DLD1 (cell line): Measurements from ENCODE around the gene LMAN1.

Experiments
- in situ Hi-C: cut with HindIII; loops from 2 replicates; pipeline ENCODE4 v1.10.0; 2017; ENCODE audit warnings: low sequenced_read_pairs

LMAN1 gene

DNA sequence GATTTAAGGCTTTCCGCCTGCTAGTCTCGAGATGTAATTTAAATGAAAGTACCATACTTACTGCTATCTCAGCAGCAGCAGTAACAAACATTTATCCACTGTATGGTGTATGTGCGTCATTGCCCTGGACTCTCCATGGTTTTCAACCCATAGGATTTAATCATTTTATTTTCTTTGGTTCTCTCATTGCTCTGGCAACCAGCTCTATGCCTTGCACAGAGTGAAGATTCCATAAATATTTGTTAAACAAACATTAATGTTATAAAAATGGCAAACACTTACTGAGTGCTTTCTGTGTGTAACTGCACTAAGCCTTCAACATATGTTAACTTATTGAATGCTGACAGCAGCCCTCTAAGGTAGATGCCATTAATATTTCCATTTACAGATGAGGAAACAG is 1.3 kb upstream of the LMAN1 start:
- in situ Hi-C loops, result no loop called here

DNA sequence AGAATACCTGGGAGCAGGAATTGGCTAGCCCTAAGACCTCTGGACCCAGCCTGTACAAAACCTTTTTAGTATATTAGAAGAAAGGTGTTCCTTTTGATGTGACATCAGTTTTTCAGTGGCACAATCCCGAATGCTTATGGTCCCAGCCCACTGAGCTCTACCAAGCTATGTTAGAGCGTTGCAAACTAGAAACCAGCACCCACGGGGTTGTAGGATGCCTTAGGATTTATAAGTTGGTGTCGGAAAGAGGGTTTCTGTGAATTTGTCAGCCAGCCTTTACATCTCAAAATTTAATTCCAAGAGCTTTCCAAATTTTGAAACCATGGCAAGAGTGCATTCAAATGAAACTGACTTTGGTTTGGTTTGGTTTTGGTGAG is 499 bp upstream of the LMAN1 start:
- in situ Hi-C loops, result no loop called here

DNA sequence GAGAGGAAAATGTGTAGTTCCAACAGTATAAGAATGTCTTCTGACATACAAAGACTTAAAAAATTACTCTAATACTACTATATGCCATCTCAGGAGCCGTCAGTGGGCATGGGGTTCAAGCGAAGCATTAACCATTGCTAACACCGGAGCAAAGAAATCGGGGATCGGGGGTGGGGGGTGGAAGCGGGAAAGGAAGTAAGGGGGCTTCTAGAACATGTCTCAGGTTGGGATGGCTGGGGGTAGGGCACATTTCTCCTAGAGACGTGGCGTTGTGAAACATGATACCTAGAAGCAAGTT is 702 bp downstream of the LMAN1 start:
- in situ Hi-C loops, result no loop called here

DNA sequence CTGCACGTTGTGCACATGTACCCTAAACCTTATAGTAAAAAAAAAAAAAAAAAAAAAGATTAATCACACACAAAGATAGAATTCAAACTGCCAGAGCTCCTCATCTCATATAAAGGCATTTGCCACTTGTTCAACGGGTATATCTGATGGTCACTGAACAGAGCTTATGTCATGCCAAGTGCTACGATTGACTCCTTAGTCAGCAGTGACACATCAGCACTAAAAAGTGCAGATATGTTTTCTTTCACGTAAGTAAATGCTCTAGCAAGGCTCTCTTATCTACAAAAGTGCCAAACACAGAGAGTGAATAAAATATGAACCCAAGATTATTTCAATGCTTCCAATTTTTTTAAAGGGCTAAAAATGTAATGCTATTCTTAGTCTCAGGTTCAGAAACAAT is 1.1 kb downstream of the LMAN1 start:
- in situ Hi-C loops, result no loop called here

DNA sequence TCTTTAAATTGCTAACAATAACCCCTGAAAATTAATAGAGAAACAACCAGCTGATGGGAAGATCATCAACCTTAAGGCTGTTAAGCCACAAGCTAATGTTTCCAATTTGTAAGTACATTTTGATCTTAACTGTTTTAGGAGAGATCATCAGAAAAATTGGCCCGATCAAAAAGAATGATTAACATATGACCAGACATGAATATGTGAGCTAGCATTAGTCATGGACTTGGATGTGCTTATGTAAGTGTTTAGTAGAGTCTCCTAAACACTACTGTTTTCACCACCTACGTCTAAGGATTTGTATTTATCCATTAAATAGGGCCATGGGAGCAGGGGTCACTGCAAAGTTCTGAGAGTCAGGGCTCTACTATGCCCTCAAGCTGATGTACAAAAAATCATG is 4.3 kb downstream of the LMAN1 start:
- in situ Hi-C loops, result no loop called here

DNA sequence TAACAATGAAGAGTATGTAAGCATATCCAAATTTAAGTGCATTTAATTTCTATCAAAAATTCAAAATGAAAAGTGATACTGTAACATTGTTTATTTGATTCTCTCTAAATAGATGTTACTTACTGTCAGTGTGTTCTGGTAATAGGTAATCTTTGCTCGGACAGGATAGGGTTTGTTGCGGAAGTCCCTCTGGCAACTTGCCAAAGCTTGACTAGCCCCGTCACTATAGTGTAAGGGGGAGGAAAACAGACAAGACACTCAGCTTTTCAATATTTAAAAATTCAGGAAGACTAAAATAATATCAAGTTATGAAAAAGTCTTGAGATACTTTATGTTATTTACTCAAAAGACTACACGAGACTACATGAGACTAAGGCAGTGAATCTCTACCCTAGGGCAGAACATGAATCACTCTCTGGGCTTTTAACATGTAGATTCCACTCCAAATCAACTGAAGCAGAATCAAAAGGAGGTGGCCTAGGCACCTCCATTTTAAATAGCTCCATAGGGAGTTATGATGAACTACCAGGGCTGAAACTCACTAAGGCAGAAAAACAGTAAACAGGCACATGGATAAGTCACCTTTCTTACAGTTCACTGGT is 5.9 kb downstream of the LMAN1 start:
- in situ Hi-C loops, result no loop called here

DNA sequence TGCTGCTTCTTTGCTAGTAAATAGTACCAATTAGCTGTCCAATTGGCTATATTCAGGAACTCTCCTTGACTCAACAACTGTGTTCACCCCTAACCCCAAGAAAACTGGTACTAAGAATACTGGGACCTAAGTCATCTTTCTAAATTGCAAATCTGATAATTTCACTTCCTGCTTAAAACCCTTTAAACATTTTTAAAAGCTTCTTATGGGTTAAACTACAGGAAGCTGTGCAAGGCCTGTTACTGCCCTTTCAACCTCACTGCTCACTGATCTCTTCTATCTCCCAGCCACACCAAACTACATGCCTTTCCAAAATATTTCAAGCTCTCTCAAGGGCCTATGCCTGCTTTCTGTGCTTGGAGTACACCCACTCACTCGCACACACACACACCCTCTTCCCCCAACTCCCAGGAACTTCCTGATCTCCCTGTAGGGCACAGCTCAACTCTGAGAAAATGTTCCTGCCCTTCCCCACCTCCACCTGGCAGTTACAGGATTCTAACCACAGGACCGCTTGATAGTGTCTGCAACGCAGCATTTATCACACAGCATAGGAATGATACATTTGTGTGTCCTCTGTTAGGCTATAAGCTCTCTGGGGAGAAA is 6.7 kb downstream of the LMAN1 start:
- in situ Hi-C loops, result no loop called here

DNA sequence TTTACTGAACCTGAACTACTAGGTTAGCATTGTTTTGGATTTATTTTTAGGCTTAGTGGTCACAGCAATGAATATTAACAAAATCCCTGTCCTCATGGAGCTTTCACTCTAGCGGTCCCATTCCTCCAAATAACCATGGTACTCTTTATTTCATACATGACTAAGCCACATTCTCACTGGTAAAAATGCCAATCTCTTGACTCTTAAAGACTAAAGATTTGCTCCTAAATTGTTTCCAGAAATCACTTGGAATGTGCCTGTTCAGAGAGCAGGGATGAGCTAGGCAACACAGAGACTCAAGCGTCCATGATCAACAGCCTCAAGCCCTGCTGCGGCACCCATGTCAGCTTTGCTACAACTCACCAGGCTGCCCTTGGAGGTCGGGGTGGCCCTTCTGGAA is 13.5 kb downstream of the LMAN1 start:
- in situ Hi-C loops, result no loop called here

DNA sequence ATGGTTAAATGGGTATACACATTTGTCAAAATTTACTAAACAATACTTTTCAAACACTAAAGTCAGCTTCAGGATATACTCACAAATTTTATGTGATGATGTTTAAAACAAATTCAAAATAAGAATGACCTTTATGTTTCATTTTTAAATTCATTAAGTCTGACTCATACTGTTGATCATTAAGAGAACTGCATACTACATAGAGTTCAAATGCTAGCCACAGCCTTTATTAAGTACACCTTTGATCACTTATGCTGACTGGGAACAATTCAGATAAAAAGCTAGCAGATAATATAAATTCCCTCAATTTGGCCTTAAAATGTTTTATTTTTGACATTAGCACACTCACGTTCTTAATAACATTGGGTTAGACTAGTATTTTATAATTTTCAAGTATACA is 14.1 kb downstream of the LMAN1 start:
- in situ Hi-C loops, result no loop called here

DNA sequence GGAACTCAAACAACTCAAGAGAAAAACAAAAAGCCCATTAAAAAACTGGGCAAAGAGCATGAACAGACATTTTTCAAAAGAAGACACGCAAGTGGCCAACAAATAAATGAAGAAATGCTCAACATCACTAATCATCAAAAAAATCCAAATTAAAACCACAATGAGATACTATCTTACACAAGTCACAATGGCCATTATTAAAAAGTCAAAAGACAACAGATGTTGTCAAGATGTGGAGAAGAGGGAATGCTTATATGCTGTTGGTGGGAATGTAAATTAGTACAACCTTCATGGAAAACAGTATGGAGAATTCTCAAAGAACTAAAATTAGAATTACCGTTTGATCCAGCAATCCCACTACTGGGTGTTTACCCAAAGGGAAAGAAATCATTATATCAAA is 15.1 kb downstream of the LMAN1 start:
- in situ Hi-C loops, result no loop called here

DNA sequence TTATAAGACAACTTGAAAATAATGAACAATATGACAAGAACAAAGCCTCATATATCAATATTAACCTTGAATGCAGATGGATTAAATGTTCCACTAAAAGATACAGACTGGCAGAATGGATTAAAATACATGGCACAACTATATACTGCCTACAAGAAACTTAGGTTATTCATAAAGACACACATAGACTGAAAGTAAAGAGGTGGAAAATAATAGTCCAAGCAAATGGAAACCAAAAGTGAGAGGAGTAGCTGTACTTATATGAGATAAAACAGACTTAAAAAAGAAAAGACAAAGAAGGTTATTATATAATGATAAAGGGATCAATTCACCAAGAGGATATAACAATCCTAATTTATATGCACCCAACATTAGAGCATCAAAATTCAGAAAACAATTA is 18.2 kb downstream of the LMAN1 start:
- in situ Hi-C loops, result no loop called here

DNA sequence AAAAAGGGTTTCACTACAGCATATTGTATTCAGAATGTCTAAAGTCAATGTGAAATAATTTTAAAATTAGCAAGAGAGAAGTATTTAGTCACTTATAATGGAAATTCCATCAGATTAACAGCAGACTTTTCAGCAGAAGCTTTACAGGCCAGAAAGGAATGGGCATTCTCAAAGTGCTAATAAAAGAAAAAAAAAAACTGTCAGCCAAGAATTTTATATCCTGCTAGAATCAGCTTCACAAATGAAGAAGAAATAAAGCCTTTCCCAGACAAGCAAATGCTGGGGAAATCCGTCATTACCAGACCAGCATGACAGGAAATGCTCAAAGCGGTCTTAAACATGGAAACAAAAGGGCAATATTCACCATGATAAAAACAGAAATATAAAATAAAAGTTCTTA is 18.8 kb downstream of the LMAN1 start:
- in situ Hi-C loops, result no loop called here

DNA sequence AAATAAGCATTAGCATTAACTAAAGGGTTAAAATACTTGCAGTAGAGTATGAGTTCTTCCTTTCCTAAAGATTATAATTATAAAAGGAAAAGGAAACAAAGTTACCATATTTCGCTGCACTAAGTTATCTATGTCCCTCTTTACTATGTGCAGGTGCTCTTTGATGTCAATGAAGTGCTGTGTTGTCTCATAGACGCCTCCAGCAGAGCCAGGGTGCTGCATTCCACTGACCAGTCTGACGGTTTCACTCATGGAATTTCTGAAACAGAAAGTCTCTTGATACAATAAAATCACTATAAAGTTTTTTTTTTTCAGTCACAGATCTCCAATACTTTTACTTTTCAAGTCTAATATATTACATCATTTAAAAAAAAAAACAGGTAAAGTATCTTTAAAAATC is 26.1 kb downstream of the LMAN1 start:
- in situ Hi-C loops, result no loop called here

DNA sequence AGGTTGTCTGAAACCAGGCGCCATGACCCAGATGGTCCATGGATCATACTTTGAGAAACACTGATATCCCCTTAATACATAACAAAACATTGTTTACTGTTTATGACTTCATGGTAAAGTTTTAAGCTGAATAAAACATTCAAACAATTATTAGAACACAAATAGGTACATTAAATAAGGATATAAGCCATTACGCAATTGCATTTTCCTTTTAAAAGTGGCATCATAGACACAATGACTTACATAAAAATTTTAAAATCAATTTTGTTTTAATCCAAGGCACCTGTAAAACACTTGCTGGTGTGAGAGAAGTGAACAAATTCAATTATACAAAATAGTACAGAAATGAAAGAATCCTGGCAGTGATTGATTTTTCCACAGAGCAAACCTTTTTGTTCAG is 30.4 kb downstream of the LMAN1 start:
- in situ Hi-C loops, result no loop called here

DNA sequence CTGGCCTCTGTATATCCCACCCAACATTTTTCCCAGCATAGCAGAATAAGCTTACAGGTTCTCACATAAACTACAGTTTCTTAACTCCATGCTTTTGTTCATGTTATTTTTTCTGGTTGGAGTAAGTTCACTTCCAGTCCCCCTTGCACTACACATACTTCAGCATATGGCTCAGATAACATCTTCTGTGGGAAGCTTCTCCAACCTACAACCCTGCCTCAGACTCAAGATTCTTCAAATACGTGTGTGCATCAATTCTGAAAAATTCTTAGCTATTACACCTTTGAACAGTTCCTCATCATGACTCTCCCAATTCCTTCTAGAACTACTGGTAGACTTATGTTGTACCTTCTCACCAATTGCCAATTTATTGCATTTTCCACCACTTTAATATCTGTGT is 33.1 kb downstream of the LMAN1 start:
- in situ Hi-C loops, result no loop called here

DNA sequence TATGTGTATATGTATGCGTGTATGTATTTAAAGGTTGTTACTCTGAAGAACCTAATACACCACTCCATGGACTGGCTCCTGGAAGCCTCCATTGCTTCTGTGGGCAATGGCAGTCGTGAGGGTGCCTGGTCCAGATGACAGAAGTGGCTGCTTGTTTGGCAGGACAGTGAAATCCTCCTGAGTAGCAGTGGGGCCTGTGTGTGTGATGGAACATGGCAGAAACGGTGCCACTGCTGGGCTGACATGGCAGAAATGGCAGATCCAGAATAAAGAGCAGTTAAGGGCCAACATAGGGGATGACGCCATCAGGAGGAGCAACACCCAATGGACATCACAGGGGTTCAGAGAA is 34.5 kb downstream of the LMAN1 start:
- in situ Hi-C loops, result no loop called here

DNA sequence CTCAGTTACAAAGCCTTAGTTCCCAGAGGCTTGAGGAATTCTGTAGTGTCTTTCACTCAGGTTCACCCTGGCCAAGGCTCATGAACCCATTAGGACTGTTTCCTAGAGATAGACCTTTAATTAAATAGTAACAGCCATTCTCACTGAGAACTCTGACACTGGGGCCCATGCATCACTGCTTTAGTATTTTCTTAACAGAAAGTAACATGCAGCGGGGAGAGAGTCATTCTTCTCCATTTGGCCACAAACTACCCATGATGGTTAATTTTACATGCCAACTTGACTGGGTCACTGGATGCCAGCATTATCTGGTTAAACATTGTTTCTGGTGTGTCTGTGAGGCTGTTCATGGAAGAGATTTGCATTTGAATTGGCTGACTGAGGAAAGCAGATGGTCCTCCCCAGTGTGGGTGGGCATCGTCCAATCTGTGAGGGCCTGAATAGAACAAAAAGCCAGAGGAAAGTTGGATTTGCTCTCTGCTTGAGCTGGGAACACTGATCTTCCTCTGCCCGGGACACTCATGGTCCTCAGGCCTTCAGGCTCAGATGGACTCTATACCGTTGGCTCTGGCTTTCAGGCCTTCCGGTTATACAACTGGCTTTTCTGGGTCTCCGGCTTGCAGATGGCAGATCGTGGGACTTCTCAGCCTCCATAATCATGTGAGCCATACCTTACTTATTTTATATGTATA is 35.0 kb downstream of the LMAN1 start:
- in situ Hi-C loops, result no loop called here

DNA sequence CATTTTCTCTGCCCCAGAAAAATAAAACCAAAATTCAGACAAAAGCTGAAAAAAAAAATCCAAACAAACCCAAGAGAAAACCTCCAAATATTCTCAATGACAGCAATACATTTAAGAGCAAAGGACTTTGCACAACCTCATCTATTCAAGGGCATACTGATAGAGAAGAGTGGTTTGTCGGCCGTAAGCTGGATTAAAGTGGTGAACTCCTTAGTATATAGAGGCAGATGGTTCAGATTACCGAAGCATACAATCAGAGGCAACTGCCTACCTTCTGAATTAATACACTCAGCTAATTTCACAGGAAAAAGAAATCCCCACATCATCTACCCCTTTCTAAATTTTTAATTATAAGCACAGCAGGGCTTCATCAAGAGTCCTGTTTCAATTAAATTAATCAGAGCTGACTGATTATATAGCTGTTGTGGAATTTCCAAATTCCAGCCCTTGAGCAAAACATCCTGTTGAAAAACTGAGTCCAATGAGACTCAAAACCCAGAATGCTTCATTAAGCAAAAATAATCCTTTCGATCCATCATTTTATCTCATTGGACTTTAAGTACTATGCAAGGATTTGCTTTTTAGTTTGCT is 40.5 kb downstream of the LMAN1 start, which contains the start of gene CPLX4:
Gene CPLX4, minus strand, starts transcription at position 190 of the 591 bp plus-strand sequence. Its CDS starts 187 bp downstream, at position 3.
- in situ Hi-C loops, result no loop called here

DNA sequence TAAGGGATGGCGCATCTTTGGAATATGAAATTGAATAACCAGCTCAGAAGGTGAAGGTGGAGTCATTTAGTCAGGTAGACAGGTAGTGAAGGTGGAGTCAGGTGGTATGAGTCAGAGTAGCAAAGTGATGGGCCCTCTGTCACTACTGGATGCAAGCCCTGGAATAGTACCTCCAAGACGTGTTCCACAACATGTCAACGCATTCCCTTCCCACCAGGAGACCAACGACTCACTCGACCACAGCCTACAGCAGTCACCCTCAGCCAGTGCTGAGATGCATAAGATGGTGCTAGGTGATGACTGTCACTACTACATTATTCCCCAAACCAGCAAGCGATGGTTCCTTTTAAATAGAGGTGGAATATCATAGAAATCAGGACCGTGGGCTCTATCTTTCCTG is 47.4 kb downstream of the LMAN1 start:
- in situ Hi-C loops, result no loop called here

DNA sequence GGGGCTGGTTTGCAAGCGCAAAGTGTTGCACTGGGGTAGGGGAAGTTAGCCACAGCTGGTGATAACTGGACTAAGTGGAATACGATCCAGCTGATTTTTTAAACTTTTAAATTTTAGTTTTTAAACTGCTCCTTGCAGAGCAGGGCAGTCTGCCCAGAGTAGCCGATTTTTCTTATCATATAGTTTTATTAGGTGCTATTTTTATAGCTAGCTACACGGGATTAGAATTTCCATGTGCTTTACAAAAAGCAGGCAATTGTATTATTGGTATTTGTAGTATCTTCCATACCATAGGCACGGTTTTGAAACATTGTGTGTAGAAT is 50.2 kb downstream of the LMAN1 start:
- in situ Hi-C loops, result no loop called here

DNA sequence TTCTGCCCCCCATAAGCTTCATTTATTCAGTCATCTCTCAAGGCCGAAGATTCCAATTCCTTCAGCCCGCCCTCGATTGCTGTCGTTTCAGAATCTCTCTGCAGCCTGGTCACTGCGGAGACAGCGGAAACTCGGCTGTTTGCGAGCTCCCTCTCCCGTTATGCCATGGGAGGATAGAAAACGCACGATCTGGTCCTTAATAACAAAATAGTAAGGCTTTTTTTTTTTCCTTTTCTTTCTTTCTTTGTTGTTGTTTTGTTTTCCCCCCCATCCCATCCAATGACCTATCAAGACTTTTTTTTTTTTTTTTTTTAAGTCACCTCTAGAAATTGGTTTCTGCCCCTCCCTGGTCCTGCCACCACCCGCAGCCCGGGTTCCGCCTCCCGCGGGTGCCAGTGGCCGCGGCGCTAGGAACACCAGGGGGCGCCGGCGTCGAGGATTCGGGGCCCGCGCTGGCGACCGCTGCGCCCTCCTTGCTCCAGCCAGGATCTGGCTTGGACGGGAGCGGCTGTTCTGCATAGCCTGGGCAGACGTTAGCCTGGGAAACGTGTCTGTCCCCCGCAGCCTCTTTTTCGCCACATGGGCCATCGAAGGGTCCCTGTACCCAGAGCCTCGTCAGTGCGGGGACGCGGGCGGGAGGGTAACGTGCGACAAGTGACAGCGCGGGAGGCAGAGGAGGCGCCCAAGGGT is 50.7 kb downstream of the LMAN1 start:
- in situ Hi-C loops, result no loop called here

DNA sequence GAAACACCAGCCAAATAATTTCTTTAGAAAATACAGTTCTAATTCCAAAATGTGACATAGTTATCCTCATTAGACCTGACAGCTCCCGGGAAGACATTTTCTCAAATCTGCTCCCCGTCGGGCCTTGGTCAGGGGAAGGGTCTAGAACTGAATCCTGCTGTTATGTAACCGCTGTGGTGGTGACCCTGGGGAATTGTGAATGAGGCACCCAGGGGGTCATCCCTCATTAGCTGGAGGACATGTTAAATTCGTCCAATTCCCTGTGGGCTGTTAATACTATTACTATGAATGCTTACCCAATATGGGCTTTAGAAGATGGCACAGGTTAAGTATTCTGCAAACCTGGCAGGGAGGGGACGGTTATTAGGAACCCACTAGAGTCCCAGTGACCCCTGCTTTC is 52.4 kb downstream of the LMAN1 start:
- in situ Hi-C loops, result no loop called here
